Measurements from ENCODE around the gene AFF3. TPM values are rescaled to one million over a fixed set of nuclear protein-coding genes. Genes with fewer than 3 reads are reported as not detected.

AFF3 gene
- total RNA-seq, 4 donors from 2014 or later: 9.0 to 20.2 (median 14.5) TPM

DNA sequence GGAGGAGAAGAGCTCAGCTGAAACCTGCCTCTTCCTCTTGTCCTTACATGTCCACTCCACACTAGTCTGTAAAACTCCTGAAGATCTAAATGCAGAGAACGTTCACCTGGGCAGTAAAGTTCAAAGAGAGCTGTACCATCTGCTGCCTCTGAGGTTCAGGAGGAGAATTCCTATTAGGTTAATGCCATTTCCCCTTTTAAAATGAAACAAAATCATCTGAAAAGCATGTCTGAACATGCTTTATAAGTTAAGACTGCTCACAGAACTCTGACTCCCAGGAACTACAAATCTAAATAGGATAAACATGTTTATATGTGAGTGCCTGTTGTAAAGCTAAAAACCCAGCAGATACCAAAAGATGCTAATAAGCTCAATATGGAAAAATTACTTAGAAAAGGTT lies 164.4 kb downstream of the AFF3 start:
- 71 to 81% methylated on average over 1 of the region's 1 CpG for WGBS, 2 donors (ENCODE audit: low coverage in 1 of 2)
- Histone ChIP-seq H3K4me3 (no peak overlapping the region), H3K36me3 (no peaks in the 10 kb centered on the region), H3K4me1 (no peaks in the 10 kb centered on the region), H3K9me3 (no peaks in the 10 kb centered on the region), H3K27me3 (no peaks in the 10 kb centered on the region), H3K27ac (no peak overlapping the region)
- intact Hi-C loops (cut with DNase I; ENCODE audit: low total_unique reads) (no loop called here), in situ Hi-C loops (cut with MboI; ENCODE audit: low pct_ligation_motif_present in 1 of 4, low pct_unique_long_range_greater_than_20kb in 1 of 4, low sequenced_read_pairs in 3 of 4) (no loop called here)
- no peak for DNase-seq
- TF ChIP-seq POLR2AphosphoS5 (IDR thresholded peaks at IDR 0.05): no peak
- TF ChIP-seq, protein P1, sequence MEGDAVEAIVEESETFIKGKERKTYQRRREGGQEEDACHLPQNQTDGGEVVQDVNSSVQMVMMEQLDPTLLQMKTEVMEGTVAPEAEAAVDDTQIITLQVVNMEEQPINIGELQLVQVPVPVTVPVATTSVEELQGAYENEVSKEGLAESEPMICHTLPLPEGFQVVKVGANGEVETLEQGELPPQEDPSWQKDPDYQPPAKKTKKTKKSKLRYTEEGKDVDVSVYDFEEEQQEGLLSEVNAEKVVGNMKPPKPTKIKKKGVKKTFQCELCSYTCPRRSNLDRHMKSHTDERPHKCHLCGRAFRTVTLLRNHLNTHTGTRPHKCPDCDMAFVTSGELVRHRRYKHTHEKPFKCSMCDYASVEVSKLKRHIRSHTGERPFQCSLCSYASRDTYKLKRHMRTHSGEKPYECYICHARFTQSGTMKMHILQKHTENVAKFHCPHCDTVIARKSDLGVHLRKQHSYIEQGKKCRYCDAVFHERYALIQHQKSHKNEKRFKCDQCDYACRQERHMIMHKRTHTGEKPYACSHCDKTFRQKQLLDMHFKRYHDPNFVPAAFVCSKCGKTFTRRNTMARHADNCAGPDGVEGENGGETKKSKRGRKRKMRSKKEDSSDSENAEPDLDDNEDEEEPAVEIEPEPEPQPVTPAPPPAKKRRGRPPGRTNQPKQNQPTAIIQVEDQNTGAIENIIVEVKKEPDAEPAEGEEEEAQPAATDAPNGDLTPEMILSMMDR (IDR thresholded peaks at IDR 0.05): no peak
- no peak for TF ChIP-seq POLR2A (IDR thresholded peaks at IDR 0.05)
- no peak for TF ChIP-seq EP300 (IDR thresholded peaks at IDR 0.05; ENCODE audit: low read depth)

DNA sequence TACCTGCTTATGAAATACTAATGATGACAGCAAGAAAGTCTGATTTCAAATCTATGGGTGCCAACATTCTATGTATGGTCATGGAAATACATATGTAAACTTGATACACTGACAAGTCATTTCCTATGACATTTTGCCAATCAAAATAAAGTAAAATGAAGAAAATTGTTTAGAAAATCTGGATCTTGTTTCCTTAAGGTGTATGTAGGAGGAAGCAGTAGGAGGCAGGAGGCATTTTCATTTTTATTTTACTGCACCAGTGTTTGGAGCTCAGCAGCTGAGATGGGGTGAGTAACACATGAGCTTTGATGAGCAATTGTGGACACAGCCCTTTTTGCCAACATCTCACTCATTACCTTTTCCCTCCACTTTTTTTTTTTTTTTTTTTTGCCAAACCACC lies 167.0 kb downstream of the AFF3 start:
- Histone ChIP-seq H3K9me3 (no peaks in the 10 kb centered on the region), H3K27ac (no peak overlapping the region), H3K4me1 (no peaks in the 10 kb centered on the region), H3K4me3 (no peak overlapping the region), H3K36me3 (no peaks in the 10 kb centered on the region), H3K27me3 (no peaks in the 10 kb centered on the region)
- no peak for DNase-seq
- intact Hi-C loops (cut with DNase I; ENCODE audit: low total_unique reads): no loop called here
- in situ Hi-C loops (cut with MboI; ENCODE audit: low pct_ligation_motif_present in 1 of 4, low pct_unique_long_range_greater_than_20kb in 1 of 4, low sequenced_read_pairs in 3 of 4): no loop called here
- no peak for TF ChIP-seq POLR2AphosphoS5 (IDR thresholded peaks at IDR 0.05)
- TF ChIP-seq POLR2A (IDR thresholded peaks at IDR 0.05): no peak
- TF ChIP-seq EP300 (IDR thresholded peaks at IDR 0.05; ENCODE audit: low read depth): no peak
- TF ChIP-seq, protein P1 (IDR thresholded peaks at IDR 0.05): no peak

DNA sequence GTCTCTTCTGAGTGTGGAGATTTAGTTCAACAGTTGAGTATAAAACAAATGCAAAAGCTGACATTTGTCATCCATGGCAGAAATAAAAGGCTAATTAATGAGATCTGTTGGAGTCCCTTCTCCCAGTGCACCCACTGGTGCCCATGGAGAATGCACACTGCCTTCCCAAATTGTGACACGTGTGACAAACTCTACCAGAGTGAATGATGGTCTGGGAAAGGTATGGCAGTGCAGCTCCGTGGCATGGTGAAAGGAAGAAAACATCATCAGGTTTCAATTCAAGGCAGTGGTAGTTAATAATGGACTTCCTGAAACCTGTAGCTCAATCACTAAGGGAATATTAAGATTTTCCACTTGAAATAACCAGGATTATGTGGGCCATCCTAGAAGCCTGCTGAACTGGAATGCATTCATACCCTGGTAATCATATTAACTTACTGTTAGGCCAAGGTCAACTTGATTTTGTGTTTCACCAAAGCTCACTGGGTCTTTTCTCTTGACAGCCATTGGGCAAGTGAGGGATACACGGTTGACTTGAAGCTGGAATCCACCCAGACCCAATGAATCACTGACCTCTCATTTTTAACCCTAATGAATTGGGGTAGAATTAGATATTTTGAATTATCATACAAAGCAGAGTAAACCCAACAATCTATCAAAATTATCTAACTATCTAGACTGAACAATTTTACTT lies 167.6 kb downstream of the AFF3 start:
- no peaks in the 10 kb centered on the region for H3K36me3 ChIP-seq

DNA sequence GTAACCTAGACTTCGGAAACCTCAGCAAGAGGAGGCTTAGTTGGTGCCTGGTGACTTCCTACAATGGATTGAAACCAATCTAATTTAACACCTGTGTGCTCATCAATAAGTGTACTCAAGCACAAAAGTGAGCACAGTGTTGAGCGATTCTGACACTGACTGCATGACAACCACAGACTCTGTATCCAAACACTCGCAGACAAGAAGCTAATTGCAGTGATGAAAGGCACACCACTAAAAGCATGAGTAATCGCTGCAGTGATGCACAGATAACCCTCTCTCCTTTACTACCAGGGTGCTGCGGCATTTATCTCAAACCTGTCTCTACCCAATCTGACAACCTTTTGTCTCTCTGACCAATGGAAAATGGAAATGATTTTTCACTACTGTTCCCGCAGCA lies 168.1 kb downstream of the AFF3 start:
- intact Hi-C loops (cut with DNase I; ENCODE audit: low total_unique reads) (no loop called here), in situ Hi-C loops (cut with MboI; ENCODE audit: low pct_ligation_motif_present in 1 of 4, low pct_unique_long_range_greater_than_20kb in 1 of 4, low sequenced_read_pairs in 3 of 4) (no loop called here)
- TF ChIP-seq EP300 (IDR thresholded peaks at IDR 0.05; ENCODE audit: low read depth) (no peak), POLR2AphosphoS5 (IDR thresholded peaks at IDR 0.05) (no peak), POLR2A (IDR thresholded peaks at IDR 0.05) (no peak)
- TF ChIP-seq, protein P1 (IDR thresholded peaks at IDR 0.05): no peak
- Histone ChIP-seq H3K36me3 (no peaks in the 10 kb centered on the region), H3K4me3 (no peak overlapping the region), H3K27me3 (no peaks in the 10 kb centered on the region), H3K4me1 (no peaks in the 10 kb centered on the region), H3K9me3 (no peaks in the 10 kb centered on the region), H3K27ac (no peak overlapping the region)
- DNase-seq: no peak
- WGBS, 2 donors (ENCODE audit: low coverage in 1 of 2): 81 to 85% methylated on average over 4 to 6 of the region's 6 CpGs

More for the DNA sequence above, 167.6 kb downstream of the AFF3 start:
- no peaks in the 10 kb centered on the region for H3K27me3 ChIP-seq
- H3K4me1 ChIP-seq: no peaks in the 10 kb centered on the region
- in situ Hi-C loops (cut with MboI; ENCODE audit: low pct_ligation_motif_present in 1 of 4, low pct_unique_long_range_greater_than_20kb in 1 of 4, low sequenced_read_pairs in 3 of 4) (no loop called here), intact Hi-C loops (cut with DNase I; ENCODE audit: low total_unique reads) (no loop called here)
- H3K4me3 ChIP-seq: no peak overlapping the region
- 73 to 77% methylated on average over 3 of the region's 3 CpGs for WGBS, 2 donors (ENCODE audit: low coverage in 1 of 2)
- DNase-seq: no peak
- no peak overlapping the region for H3K27ac ChIP-seq
- TF ChIP-seq, protein P1 (IDR thresholded peaks at IDR 0.05): no peak
- TF ChIP-seq EP300 (IDR thresholded peaks at IDR 0.05; ENCODE audit: low read depth): no peak
- no peak for TF ChIP-seq POLR2AphosphoS5 (IDR thresholded peaks at IDR 0.05)
- no peak for TF ChIP-seq POLR2A (IDR thresholded peaks at IDR 0.05)
- no peaks in the 10 kb centered on the region for H3K9me3 ChIP-seq
